ENCODE results near the gene OR6B1.
"Not testable (repeated sequence)": the region's sequence is repeated elsewhere in the genome, so short reads cannot be mapped to it uniquely, and the experiment has no call there.

The OR6B1 gene

DNA sequence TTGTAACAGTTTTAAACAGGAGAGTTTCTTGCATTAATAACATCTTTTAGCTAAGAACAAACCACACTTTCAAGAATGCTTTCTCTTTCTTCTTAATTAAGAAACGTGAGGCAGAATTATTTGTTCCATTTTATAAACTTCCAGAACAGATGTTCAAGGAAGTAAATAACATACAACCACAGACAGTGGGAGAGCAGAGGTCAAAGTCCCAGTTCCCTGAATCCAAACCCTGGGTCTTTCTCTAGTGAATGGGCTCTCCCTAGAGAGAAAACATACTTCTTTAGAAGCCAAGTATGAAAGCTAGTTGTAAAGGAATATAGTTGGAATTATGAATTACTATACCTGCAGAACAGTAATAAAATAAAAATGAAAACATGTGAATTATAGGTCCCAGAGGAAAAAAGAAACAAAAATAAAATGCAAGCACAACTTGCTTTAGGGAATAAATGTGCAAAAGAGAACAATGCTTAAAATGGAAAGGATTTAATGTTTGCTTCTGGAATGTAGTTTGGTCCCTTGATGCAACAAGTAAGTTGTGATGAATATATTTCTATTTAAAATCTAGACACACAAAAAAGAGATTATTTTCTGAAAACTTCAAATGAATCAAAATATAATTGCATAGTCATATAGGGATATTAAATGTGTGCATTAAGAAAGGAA is 6.0 kb downstream of the OR6B1 start:
- no peak for DNase-seq

DNA sequence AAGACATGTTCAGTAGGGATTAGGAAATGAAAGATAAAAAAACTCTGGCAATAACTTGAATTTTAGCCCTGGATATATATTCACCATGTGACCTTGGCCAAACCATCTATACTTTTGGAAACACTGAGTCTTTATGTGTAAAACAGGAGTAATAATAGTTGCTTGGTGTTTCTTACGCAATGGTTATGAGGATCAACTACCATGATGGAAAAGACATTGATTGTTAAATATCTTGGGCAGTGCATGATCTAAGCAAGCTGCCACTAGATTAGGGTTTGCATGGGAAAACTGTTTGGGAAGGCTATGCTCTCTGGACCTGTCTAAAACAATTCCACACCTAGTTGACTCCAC is 6.5 kb downstream of the OR6B1 start:
- no peak for DNase-seq

DNA sequence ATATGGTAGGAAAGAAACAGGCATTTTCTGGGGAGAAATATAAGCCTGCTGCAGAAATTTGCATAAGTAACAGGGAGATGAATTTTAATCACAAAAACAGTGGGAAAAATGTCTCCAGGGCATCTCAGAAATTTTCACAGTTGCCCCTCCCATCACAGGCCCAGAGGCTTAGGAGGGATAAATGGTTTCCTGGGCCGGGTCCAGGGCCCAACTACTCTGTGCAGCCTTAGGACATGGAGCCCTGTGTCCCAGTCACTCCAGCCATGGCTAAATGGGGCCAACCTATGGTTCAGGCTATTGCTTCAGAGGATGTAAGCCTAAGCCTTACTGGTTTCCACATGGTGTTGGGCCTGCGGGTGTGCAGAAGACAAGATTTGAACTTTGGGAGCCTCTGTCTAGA is 9.2 kb downstream of the OR6B1 start:
- no peak for DNase-seq

DNA sequence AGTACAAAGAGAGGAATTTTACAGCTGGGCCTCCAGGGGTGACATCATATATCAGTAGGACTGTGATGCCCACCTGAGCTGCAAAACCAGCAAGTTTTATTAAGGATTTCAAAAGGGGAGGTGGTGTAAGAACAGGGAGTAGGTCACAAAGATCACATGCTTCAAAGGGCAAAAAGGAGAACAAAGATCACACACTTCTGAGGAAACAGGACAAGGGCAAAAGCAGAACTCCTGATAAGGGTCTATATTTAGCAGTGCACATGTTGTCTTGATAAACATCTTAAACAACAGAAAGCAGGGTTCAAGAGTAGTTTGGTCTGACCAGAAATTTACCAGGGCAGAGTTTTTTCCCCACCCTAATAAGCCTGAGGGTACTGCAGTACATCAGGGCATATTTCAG is 9.9 kb downstream of the OR6B1 start:
- not testable (repeated sequence) for DNase-seq

DNA sequence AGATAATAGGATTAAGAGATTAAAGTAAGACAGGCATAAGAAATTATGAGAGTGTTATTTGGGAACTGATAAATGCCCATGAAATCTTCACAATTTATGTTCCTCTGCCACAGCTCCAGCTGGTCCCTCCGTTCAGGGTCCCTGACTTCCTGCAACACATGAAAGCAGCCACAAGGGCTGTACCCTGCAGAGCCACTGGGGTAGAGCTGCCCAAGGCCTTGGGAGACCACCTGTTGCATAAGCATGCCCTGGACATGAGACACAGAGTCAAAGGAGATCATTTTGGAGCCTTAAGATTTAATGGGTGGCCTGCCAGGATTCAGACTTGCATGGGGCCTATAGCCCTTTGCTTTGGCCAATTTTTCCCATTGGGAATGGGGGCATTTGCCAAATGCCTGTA is 10.7 kb downstream of the OR6B1 start:
- not testable (repeated sequence) for DNase-seq

DNA sequence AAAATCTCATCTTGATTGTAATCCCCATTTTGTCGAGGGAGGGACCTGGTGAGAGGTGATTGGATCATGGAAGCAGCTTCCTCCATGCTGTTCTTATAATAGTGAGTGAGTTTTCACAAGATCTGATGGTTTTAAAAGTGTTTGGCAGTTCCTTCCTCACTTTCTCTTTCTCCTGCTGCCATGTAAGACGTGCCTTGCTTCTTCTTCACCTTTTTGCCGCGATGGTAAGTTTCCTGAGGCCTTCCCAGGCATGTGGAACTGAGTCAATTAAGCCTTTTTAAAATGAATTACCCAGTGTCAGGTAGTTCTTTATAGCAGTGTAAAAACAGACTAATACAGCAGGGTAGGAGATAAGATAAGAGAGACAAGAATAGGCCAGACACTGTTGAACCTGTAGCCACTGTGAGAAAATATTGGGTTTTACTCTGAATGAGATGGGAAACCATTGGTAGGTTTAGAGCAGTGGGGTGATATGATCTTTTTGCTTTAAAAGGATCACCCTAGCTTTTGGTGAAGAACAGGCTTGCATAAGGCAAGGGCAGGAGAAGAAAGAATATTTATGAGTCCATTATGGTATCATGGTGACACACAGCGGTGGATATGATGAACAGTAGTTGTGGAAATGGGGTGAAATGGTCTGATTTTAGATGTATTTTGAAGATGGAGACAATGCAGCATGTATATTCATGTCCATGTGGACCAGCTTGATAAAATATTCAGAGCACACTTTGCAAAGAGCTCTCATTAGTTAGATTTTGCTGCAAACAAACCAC is 11.5 kb downstream of the OR6B1 start:
- DNase-seq, result no peak

DNA sequence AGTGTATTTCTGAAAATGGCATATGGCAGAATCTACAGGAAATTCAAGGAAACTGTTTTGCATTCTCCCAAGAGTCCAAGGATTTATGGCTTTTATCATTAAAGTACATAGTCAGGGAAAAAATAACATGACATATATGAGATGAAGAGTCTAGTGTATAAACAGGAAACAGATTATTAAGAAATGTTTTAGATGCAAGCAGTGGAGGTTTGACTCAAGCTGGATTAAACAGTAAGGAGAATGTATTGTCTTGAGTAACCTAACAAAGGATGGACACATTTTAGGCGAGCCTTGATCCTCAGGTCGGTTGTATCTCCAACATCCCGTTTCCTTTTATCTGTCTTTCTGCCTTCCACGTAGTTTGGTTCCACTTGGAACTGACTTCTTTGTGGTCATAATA is 17.9 kb downstream of the OR6B1 start:
- DNase-seq, result no peak

DNA sequence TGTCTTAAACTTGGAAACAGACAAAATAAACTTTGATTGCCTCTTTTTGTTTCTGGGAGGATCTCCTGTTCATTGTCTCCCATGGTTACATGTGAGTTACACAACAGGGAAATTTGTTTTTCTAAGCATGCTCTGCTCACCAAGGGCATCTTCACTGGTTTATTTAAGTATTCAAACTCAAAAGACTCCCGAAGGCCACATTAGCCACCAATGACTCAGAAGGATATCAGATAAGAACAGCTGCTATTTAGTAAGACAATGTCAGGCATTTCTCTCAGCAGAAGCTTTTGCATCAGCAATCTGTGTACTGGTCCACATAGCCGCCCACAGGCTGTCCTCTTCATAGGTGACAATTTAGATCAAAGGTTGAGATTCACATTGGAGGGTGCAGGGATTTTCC is 19.3 kb downstream of the OR6B1 start:
- DNase-seq, result no peak

DNA sequence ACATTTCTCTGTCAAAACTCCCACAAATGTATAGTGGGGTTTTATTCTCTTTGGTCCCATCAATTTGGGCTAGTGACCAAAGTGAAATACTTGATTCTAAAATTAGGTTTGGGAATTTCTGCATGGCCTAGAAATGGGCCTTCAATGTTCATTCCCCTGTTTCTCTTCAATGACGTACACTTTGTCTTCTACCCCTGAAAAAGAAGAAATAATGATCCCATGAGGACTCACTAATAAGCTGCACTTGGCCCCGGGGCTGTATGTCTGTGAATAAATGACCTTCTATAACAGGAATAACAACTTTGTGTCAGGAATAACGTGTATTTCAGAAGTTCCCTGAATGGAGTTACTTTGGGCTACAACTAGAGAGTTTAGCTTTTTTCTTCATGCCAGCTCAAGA is 20.2 kb downstream of the OR6B1 start:
- no peak for DNase-seq

DNA sequence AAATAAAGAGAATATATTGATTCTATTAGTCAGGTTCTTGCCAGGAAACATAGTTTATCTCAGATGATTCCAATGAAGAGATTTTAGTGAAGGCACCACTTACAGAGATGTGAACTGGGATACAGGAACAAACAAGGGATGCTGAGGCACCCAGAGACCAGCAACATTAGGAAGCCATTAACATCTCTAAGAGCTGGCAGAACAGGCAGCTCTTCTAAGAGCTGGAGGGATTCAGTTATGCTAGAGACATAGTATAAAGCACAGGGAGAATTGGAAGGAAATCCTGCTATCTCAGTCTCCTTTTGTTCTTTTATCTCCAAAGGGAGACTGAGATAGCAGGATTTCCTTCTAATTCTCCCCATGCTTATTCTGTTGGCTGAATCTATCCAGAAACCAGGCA is 22.0 kb downstream of the OR6B1 start:
- no peak for DNase-seq

DNA sequence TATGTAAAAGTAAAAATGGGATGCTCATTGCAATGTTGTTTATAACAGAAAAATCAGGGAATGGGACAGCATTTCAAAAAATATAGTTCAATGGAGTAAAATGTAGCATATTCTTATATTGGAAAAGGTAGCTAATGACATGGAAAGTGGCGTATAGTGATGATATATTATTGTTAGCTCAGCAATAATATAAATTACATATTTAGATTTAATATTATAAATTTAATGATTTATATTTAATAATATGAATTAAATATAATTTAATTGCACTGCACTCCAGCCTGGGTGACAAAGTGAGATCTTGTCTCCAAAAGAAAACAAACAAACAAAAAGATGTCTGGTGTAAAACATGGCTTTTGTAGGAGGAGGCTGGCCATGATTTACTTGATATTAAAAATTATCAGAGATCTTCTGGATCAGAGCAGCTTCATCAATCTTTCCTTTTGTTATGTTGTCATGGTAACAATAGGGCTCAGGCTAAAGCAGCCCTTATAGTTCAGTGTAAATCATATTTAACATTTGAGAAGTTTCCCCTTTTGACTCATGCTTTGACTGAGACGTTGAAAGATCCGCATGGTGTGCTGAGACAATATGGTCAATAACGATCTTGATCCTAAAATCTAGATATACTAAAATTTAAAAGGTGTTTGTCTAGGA is 23.2 kb downstream of the OR6B1 start:
- DNase-seq, result no peak

DNA sequence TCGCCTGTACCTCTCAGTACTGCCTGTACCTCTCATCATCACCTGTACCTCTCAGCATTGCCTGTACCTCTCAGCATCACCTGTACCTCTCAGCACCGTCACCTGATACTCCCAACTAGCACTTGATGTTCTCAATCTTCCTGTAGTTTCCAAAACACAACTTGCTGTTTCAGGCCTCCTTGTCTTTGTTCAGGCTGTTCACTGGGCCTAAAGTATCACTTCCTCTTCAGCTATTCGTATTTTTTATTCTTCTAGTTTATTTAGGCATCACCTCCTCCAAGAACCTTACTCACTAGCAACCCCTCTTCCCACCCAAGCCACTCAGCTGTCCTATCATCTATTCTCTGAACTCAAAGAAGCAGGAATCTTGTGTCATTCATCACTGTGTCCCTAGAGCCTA is 24.1 kb downstream of the OR6B1 start:
- DNase-seq, result no peak

DNA sequence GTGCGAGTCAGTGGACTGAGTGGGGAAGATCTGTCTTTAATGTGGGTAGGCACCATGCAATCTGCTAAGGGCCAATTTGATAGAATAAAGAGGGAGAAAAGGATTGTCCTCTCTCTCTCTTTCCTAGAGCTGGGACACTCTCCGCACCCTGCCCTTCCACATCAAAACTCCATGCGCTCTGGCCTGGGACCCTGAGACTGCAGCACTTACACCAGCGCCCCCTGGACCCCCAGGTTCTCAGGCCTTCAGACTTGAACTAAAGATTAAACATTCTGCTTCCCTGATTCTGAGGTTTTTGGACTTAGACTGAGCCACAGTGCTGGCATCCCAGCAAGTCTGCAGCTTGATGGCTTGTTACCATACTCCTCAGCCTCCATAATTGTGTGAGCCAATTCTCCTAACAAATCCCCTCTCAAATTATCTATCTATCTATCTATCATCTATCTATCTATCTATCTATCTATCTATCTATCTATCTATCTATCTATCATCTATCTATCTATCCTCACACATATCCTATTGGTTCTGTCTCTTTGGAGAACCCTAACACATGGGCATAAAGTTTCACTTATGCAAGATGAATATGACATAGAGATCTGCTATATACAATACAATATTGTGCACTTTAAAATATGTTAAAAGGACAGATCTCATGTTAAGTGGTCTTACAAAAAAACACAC is 26.2 kb downstream of the OR6B1 start:
- DNase-seq, result no peak

DNA sequence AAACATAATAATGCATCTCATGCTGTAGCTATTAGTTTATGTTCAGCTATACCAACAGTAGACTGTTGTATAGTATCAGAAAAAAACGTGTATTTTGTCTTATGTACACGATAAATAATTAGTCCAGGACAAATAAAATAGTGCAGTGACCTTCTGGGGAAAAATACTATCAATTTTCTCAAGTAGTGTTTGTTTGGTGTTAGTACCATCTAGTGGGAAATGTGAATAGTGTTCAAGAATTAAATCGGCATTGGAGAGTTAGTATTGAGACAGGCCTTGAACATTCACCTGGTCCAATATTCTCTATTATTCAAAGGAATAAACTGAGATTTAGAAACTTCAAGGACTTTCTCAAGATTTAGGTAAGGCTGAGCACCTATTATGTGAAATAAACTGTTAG is 26.9 kb downstream of the OR6B1 start:
- no peak for DNase-seq

DNA sequence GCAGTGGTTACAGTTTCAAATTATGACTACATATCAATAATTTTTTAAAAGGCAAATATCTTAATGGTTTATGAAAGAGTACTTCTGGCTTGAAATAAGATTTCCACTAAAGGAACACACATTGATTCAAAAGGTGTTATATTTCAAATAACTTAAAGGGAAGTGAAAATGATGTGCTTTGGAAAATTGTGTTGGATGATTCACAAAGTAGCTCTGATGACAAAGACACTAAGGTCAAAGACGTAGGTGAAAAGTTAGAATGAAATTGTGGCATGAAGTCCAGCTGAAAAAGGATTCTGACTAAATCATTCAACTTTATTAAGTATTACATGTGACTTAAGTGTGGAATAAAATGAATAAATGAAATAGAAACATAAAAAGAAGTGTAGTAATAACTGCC is 27.9 kb downstream of the OR6B1 start:
- no peak for DNase-seq

DNA sequence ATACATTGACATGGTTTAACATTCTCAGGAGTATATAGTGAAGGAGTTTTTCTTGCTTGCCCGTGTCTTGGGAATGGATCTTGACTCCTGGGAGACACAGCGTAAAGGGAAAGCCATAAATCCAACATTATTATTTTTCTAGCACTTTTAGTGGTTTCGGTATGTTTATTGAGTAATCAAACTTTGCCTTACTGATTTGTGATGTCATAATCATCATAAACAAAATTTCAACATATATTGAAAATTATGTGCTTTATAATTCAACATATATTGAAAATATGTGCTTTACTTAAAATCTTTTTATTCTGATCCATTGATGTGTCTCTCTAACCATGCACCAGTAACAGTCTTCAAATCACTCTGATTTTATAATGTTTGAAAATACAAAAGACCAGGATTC is 28.4 kb downstream of the OR6B1 start:
- DNase-seq, result no peak

DNA sequence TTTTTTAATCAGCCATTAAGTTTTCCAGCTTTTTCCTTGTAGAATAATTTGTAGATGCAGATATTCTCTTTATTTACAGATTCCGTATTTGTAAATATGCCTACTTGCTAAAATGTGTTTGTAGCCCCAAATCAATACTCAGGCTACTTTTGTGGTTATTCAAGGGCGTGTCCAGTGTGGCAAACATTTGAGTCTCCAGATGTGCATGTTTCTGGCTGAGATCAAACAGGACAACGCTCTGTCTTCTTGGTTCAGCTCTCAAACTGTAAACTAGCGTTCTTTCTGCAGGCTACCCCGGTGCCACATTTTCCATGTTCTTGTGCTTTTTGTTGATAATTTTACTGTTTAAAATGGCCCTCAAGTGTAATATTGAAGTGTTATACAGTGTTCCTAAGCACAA is 32.4 kb downstream of the OR6B1 start:
- DNase-seq, result no peak

DNA sequence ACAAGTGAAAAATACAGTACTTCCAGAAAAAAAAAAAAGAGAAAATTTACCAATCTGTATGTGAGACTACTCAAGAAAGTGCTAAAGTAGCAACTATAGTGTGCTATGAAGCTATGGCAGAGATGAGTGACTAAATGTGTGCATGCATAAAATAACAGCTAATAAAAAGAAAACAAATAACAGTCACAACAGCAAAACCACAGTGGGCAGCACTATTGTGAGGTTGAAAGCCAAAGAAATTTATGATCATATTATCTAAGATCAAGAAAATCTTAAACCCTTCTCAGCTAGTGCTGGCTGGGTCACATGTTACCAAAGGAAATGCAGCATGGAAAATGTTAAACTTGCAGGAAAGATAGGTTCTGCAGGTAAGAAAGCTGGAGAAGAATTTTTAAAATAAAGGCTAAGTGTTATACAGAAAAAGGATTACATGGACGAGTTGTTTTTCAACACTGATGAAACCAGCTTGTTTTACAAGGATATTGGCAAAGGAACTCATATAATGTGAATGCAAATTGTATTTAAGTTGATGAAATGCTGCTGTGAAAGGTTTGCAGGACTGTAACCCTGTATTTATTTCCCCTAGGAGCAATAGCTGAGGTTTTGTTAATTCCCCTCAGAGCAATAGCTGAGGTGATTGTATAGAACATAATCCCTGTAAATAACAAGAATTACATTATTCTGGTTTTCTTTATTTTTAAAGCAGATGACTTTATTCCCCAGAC is 33.0 kb downstream of the OR6B1 start:
- no peak for DNase-seq

DNA sequence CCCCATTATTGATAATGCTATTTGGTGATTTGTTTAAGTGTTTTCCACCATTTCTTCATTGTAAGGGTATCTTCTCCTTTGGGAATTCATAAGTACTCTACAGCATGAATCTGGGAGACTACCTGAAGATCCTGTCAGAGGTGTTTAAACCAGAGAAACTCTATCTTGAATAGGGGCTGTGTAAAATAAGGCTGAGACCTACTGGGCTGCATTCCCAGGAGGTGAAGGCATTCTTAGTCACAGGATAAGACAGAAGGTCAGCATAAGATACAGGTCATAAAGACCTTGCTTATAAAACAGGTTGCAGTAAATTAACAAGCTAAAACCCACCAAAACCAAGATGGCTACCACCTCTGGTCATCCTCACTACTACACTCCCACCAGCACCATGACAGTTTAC is 35.3 kb downstream of the OR6B1 start:
- DNase-seq, result no peak

DNA sequence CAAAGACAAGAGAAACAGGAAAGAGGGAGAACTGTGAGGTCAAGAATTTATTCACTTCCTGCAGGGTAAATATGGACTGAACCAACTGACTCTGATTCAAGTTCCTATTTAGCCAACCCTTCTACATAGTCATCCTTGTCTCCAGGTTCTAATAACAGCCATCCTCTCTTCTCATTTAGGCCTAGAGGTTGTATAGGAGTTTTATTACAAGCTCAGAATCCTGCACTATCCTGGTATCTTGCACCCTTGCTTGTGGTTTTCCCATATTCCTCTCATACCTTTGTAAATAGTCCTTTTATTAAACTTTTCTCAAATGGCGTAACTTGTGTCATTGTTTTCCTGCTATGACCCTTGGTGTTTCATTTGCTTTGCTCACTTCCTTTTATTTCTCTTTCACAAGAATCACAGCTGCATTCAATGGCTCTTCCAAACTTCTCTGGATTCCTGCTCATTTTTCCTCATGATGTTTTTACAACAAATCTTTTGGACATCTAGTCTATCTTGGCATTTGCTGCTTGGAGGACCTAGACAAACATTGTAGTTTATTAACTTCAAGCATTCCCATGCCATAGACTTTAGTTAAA is 36.3 kb downstream of the OR6B1 start:
- DNase-seq, result no peak

DNA sequence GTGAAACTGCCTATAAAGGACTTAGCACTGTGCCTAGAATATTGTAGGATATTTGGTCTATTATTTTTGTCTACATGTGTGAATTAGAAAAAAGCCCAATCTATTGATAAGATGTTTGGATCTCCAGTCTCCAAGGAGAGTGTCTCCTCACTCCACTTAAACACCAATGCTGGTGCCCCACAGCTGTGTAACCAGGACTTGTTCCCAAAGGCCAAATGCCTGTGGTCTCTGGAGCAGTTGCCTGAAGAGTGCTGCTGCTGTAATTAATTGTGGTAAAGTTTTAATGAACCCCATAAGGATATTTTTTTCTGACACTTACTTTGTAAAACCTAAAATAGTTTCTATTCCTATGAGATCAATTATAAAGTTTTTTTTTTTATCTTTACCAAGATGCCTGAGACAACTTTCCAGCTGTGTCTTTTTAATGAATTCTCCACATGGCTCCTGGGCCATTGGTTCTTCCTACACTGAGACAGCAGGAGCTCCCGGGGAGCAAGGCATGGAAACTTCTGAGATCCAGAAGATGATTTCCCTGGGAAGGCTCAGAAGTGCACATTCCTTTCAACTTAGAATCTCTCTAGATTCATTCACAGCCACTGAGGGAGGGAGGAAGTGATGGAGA is 37.4 kb downstream of the OR6B1 start:
- no peak for DNase-seq

DNA sequence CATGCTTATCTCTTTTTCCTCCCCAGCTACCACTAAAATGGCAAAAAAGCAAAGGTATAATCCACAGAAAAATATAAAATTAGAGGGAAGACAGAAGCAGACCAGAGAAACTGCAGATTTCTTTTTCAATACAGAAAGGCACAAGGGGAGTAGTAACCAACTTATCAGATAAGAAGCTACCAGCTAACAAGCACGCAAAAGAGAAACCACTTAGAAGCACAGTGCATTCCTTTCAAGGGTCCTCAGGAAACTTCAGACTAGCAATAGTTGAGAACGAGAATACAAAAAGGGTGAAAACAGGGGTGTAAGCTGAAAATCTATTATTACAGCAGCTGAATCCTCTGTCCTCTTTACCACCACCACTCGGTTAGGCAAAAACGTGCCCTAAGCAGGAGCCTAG is 38.8 kb downstream of the OR6B1 start:
- no peak for DNase-seq
